ENCODE data around the gene OR51F2. TPM values are rescaled to one million over a fixed set of nuclear protein-coding genes. Genes with fewer than 3 reads are reported as not detected.

Gene OR51F2
- total RNA-seq, 2 experiments from 2014 or later = not detected

DNA sequence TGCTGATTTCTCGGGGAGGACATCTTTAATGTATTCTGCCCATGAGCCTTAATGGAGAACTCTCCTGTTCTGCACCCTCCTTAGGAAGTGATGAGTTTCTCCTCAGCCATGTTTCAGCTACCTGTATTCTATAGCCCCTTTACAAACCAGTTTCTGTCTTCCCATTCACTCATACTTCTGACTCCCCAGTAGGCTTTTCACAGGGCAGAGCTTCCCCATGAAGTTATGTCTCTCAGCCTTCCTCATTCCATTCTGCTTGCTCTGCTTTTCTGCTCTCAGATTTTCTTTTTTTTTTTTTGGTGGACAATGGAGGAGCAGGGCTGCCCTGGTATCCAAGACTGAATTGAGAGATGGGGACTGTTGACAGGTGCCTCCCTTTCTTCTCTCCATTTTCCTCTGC is 12.6 kb upstream of the OR51F2 start:
- Histone ChIP-seq H3K36me3 (ENCODE audit: insufficient read depth, low read length) (no peaks in the 10 kb centered on the region), H3K9me2 (ENCODE audit: insufficient read depth, low read length) (no peaks in the 10 kb centered on the region), H3K4me3 (ENCODE audit: low read depth, low read length, poor library complexity, severe bottlenecking) (no peak overlapping the region), H3K9me3 (ENCODE audit: low read length) (no peaks in the 10 kb centered on the region), H4K20me1 (ENCODE audit: insufficient read depth, low read length) (no peaks in the 10 kb centered on the region), H3K4me2 (ENCODE audit: low read length) (no peak overlapping the region), H2AFZ (ENCODE audit: low read length) (no peak overlapping the region), H3K4me1 (ENCODE audit: insufficient read depth, low read length, poor library complexity, severe bottlenecking) (no peaks in the 10 kb centered on the region), H3K27ac (ENCODE audit: low read depth, low read length, poor library complexity, severe bottlenecking) (no peak overlapping the region), H3K79me2 (ENCODE audit: insufficient read depth, low read depth, low read length) (no peaks in the 10 kb centered on the region)
- ChIA-PET POLR2A (no interaction called here), CTCF (ENCODE audit: unreplicated experiment) (no interaction called here)
- no TSS peak for BruUV-seq (replicated peaks)
- no peak for DNase-seq (ENCODE audit: low spot score)
- intact Hi-C loops (cut with micrococcal nuclease; ENCODE audit: unreplicated experiment) = no loop called here
- TF ChIP-seq, protein P1, sequence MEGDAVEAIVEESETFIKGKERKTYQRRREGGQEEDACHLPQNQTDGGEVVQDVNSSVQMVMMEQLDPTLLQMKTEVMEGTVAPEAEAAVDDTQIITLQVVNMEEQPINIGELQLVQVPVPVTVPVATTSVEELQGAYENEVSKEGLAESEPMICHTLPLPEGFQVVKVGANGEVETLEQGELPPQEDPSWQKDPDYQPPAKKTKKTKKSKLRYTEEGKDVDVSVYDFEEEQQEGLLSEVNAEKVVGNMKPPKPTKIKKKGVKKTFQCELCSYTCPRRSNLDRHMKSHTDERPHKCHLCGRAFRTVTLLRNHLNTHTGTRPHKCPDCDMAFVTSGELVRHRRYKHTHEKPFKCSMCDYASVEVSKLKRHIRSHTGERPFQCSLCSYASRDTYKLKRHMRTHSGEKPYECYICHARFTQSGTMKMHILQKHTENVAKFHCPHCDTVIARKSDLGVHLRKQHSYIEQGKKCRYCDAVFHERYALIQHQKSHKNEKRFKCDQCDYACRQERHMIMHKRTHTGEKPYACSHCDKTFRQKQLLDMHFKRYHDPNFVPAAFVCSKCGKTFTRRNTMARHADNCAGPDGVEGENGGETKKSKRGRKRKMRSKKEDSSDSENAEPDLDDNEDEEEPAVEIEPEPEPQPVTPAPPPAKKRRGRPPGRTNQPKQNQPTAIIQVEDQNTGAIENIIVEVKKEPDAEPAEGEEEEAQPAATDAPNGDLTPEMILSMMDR (conservative IDR thresholded peaks at IDR 0.05; ENCODE audit: low read length) = no peak
- TF ChIP-seq EZH2phosphoT487 (IDR thresholded peaks at IDR 0.05; ENCODE audit: borderline replicate concordance, low read depth, low read length) = no peak

DNA sequence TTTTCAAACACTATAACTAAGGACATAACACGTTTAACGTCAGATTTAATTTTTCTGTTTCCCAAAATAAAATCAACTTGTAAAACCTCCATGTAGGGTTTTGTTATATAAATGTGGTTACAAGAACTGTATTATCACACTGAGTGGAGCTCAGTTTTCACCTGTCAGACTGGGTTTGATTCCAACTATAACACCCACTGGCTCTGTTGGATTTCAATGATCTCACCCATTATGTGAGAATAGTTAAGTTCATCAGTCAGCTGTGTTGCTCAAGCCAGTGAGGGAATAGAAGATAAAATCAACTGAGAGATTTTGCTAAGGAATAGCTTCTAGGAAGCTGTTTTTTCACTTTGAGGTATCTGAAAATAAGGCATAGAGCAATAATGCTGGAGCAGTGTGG is 11.9 kb upstream of the OR51F2 start:
- H3K36me3 ChIP-seq (ENCODE audit: insufficient read depth, low read length) = no peaks in the 10 kb centered on the region
- H3K79me2 ChIP-seq (ENCODE audit: insufficient read depth, low read depth, low read length) = no peaks in the 10 kb centered on the region
- BruUV-seq (replicated peaks) = no TSS peak
- intact Hi-C loops (cut with micrococcal nuclease; ENCODE audit: unreplicated experiment) = no loop called here
- POLR2A ChIA-PET = no interaction called here
- no peak overlapping the region for H3K4me2 ChIP-seq (ENCODE audit: low read length)
- no peak for DNase-seq (ENCODE audit: low spot score)
- no peaks in the 10 kb centered on the region for H3K4me1 ChIP-seq (ENCODE audit: insufficient read depth, low read length, poor library complexity, severe bottlenecking)
- no peaks in the 10 kb centered on the region for H3K9me2 ChIP-seq (ENCODE audit: insufficient read depth, low read length)
- no peak overlapping the region for H2AFZ ChIP-seq (ENCODE audit: low read length)
- no peak overlapping the region for H3K27ac ChIP-seq (ENCODE audit: low read depth, low read length, poor library complexity, severe bottlenecking)
- CTCF ChIA-PET (ENCODE audit: unreplicated experiment) = no interaction called here
- TF ChIP-seq EZH2phosphoT487 (IDR thresholded peaks at IDR 0.05; ENCODE audit: borderline replicate concordance, low read depth, low read length) = no peak
- TF ChIP-seq, protein P1 (conservative IDR thresholded peaks at IDR 0.05; ENCODE audit: low read length) = no peak
- H4K20me1 ChIP-seq (ENCODE audit: insufficient read depth, low read length) = no peaks in the 10 kb centered on the region
- H3K4me3 ChIP-seq (ENCODE audit: low read depth, low read length, poor library complexity, severe bottlenecking) = no peak overlapping the region
- no peaks in the 10 kb centered on the region for H3K9me3 ChIP-seq (ENCODE audit: low read length)

DNA sequence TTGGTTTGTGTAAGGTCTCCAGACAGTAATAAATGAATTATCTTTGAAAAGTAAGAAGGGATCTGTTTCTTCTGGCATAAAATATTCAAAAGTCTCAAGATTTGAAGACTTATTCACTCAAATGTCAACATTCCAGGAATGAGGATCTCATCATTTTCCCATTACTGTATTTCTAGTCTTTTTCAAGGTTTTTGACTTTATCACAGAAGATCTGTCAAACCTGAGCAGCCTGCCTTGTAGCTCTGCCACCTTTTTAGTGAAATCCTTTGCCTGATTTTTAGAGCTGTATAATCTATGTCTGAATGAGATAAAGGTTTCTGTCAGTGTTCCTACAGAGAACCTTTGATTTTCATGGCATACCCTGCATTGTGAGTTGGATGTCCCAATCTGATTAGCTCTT is 4.0 kb downstream of the OR51F2 start:
- POLR2A ChIA-PET = no interaction called here

More for the DNA sequence above, 4.0 kb downstream of the OR51F2 start:
- no peaks in the 10 kb centered on the region for H4K20me1 ChIP-seq (ENCODE audit: insufficient read depth, low read length)
- DNase-seq (ENCODE audit: low spot score) = no peak
- H3K9me3 ChIP-seq (ENCODE audit: low read length) = no peaks in the 10 kb centered on the region
- no TSS peak for BruUV-seq (replicated peaks)
- no peak overlapping the region for H2AFZ ChIP-seq (ENCODE audit: low read length)
- no peaks in the 10 kb centered on the region for H3K79me2 ChIP-seq (ENCODE audit: insufficient read depth, low read depth, low read length)
- no peaks in the 10 kb centered on the region for H3K4me1 ChIP-seq (ENCODE audit: insufficient read depth, low read length, poor library complexity, severe bottlenecking)
- intact Hi-C loops (cut with micrococcal nuclease; ENCODE audit: unreplicated experiment) = no loop called here
- no peaks in the 10 kb centered on the region for H3K36me3 ChIP-seq (ENCODE audit: insufficient read depth, low read length)
- no peak overlapping the region for H3K4me3 ChIP-seq (ENCODE audit: low read depth, low read length, poor library complexity, severe bottlenecking)
- H3K9me2 ChIP-seq (ENCODE audit: insufficient read depth, low read length) = no peaks in the 10 kb centered on the region
- no peak overlapping the region for H3K4me2 ChIP-seq (ENCODE audit: low read length)
- no peak for TF ChIP-seq EZH2phosphoT487 (IDR thresholded peaks at IDR 0.05; ENCODE audit: borderline replicate concordance, low read depth, low read length)
- TF ChIP-seq, protein P1 (conservative IDR thresholded peaks at IDR 0.05; ENCODE audit: low read length) = no peak
- no peak overlapping the region for H3K27ac ChIP-seq (ENCODE audit: low read depth, low read length, poor library complexity, severe bottlenecking)
- CTCF ChIA-PET (ENCODE audit: unreplicated experiment) = no interaction called here

Data from OCI-LY7 (cell line).